ENCODE measurements around the gene CNKSR3.

CNKSR3 gene

GRCh38 chr6:154441995-154442310, 68.5 kb downstream of the CNKSR3 start:
- no peak for DNase-seq (ENCODE audit: insufficient read length)

GRCh38 chr6:154440422-154441043, 70.0 kb downstream of the CNKSR3 start:
- no peak for TF ChIP-seq POLR2AphosphoS5 (IDR thresholded peaks at IDR 0.05; ENCODE audit: low read depth, low read length)
- TF ChIP-seq TAF1 (IDR thresholded peaks at IDR 0.05; ENCODE audit: borderline replicate concordance, low read depth, low read length) = no peak
- no peak for TF ChIP-seq POLR2A (IDR thresholded peaks at IDR 0.05; ENCODE audit: low read depth, low read length)
- no peak for FAIRE-seq
- DNase-seq (ENCODE audit: insufficient read length) = no peak

More at GRCh38 chr6:154441995-154442310, 68.5 kb downstream of the CNKSR3 start:
- TF ChIP-seq TAF1 (IDR thresholded peaks at IDR 0.05; ENCODE audit: borderline replicate concordance, low read depth, low read length) (no peak), POLR2A (IDR thresholded peaks at IDR 0.05; ENCODE audit: low read depth, low read length) (no peak), POLR2AphosphoS5 (IDR thresholded peaks at IDR 0.05; ENCODE audit: low read depth, low read length) (no peak)
- no peak for FAIRE-seq

- DNase-seq (ENCODE audit: insufficient read length) (no peak), FAIRE-seq (no peak)
- no peak for TF ChIP-seq POLR2A (IDR thresholded peaks at IDR 0.05; ENCODE audit: low read depth, low read length)
These were observed 70.5 kb downstream of the CNKSR3 start for GRCh38 chr6:154440022-154440421.

DNA sequence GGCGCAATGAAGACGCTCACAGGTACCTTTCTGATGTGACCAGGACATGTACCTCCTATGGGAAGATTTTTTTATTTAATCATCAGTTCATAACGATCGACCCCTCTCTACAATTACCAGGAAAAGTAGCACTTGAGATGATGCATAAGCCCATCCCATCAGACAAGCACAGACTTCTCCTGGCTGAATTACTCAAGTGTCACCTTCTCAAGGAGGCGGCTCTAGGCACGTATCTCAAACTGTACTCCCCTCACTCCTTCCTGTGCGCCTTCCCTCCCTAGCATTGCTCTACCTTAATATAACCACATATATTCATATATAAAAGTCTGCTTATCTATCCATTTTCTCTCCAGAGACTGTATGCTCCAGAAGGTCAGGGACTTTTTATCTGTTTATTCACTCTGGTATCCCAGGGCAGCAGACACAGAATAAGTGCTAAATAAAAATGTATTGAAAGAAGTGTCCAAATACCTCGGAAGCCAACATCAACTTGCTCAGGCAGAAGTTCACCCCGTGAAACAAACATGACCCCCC, 71.5 kb downstream of the CNKSR3 start:
- DNase-seq (ENCODE audit: insufficient read length) = no peak
- TF ChIP-seq POLR2A (IDR thresholded peaks at IDR 0.05; ENCODE audit: low read depth, low read length) (no peak), TAF1 (IDR thresholded peaks at IDR 0.05; ENCODE audit: borderline replicate concordance, low read depth, low read length) (no peak), POLR2AphosphoS5 (IDR thresholded peaks at IDR 0.05; ENCODE audit: low read depth, low read length) (no peak)
- no peak for FAIRE-seq

DNA sequence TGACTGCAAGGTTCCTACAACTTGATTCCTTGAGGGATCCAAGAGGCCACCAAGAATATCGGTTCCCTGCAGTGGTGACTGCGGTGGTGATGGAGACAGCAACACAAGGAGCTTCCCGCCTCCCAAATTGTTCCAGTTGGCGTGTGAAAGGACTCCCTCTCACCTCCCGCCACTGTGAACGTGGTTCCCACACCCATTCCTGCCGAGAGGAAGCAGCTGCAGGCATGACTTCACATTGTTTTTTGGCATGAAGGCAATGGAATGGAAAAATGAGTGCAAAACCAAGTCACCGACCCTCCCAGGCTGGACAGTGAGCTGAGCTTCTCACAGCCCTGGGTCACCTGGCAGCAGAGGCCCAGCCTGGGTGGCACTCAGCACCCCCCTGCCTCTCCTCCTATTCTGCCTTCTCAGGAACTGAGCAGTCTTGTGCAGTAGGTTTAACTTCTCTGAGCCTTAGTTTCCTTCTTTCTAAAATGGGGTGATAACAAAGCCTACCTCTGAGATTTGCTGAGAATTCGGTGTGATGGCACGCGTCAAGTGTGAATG, 75.0 kb downstream of the CNKSR3 start:
- TF ChIP-seq POLR2A (IDR thresholded peaks at IDR 0.05; ENCODE audit: low read depth, low read length) = no peak
- TF ChIP-seq POLR2AphosphoS5 (IDR thresholded peaks at IDR 0.05; ENCODE audit: low read depth, low read length) = no peak
- no peak for TF ChIP-seq TAF1 (IDR thresholded peaks at IDR 0.05; ENCODE audit: borderline replicate concordance, low read depth, low read length)
- DNase-seq (ENCODE audit: insufficient read length) (no peak), FAIRE-seq (no peak)

DNA sequence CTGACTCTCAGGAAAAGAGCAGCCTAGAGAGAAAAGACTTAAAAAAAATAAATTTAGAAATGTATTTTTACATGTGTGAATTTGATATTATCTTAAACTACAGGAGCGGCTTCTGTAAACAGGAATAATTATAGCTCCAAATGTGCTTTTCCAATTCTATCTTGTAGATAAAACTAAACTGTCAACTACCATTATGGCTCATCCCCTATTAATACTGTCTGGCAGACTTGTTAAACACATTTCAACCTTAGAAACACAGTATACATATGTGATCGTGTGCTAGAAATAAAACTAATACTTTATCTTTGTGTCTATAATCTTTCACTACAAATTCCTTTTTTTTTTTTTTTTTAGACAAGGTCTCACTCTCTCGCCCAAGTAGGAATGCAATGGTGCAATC, 75.8 kb downstream of the CNKSR3 start:
- no peak for DNase-seq (ENCODE audit: insufficient read length)
- TF ChIP-seq TAF1 (IDR thresholded peaks at IDR 0.05; ENCODE audit: borderline replicate concordance, low read depth, low read length) = no peak
- TF ChIP-seq POLR2AphosphoS5 (IDR thresholded peaks at IDR 0.05; ENCODE audit: low read depth, low read length) = no peak
- TF ChIP-seq POLR2A (IDR thresholded peaks at IDR 0.05; ENCODE audit: low read depth, low read length) = no peak
- no peak for FAIRE-seq

DNA sequence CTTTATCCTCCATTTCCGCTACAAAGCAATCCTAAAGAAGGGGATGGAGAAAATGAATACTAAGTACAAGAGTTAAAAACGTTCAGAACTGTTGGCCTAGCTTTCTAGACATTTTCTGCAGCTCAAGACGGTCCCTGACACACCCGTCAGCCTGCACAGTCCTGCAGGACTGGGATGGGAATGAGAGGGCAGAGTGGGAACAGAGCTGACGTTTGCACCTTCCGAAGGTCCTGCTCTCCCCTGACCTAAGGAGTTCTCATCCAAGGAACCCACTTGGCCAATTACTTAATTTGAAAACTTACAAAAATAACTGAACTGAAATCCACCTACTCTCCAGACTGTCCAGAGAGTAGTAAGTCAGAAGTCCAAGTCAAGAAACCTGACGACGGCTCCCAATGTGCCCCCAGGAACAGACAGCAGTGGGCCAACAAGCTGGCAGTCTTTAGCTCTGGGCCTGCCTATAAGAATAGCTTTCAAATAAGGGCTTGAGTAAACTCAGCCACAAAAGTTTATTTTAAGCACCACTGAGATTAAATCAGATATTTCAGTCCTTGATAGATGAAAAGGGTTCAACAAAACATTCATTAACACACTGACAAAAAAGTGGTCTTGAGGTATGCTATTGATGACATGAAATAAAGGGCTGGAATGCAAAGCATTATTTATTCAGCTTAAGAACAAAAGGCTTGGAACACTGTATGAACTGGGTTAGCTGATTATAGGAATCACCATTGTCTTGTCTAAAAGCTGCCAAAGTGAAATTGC, 76.8 kb downstream of the CNKSR3 start:
- FAIRE-seq (no peak), DNase-seq (ENCODE audit: insufficient read length) (no peak)
- TF ChIP-seq POLR2A (IDR thresholded peaks at IDR 0.05; ENCODE audit: low read depth, low read length) = no peak
- no peak for TF ChIP-seq TAF1 (IDR thresholded peaks at IDR 0.05; ENCODE audit: borderline replicate concordance, low read depth, low read length)
- TF ChIP-seq POLR2AphosphoS5 (IDR thresholded peaks at IDR 0.05; ENCODE audit: low read depth, low read length) = no peak

DNA sequence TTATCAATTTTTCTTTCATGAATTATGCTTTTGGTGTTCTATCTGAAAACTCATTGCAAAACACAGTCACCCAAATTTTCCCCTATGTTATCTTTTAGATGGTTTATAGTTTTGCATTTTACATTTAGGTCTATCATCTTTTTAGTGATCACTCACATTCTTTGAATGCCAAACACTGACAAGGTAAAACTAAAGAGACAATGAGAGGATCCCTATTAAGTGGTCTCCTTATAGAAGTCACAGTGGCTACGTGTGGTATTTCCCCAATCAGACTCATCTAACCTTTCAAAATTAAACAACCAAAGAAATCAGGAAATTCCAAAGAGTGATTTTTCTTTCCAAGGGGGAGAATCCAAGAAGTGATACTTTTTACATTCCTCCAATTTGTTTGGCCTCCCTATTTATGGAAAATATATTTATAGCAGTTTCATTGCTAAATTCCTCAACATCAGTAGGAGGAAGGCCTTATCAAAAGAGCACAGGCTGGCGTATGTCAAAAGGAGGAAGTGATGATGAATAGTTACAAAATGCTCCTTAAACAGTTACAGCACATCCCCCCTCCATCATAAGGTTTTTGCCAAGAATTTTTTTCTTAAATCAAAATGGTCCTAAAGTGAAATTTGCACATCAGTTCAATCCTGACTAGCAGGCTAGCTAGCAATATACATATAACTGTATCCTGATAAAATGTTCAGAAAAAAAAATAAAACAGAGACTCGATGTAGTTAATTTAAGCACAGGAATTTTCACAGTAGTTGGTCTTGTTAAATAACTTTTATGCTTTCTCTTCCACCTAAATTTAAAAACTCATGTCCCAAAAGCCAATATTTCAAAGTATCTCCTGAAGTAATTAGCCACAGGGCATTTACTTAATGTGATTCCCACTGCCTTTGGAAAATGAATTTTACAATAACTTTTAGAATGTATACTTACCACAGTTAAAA, 77.7 kb downstream of the CNKSR3 start:
- no peak for FAIRE-seq
- no peak for DNase-seq (ENCODE audit: insufficient read length)
- TF ChIP-seq POLR2A (IDR thresholded peaks at IDR 0.05; ENCODE audit: low read depth, low read length) (no peak), POLR2AphosphoS5 (IDR thresholded peaks at IDR 0.05; ENCODE audit: low read depth, low read length) (no peak), TAF1 (IDR thresholded peaks at IDR 0.05; ENCODE audit: borderline replicate concordance, low read depth, low read length) (no peak)

DNA sequence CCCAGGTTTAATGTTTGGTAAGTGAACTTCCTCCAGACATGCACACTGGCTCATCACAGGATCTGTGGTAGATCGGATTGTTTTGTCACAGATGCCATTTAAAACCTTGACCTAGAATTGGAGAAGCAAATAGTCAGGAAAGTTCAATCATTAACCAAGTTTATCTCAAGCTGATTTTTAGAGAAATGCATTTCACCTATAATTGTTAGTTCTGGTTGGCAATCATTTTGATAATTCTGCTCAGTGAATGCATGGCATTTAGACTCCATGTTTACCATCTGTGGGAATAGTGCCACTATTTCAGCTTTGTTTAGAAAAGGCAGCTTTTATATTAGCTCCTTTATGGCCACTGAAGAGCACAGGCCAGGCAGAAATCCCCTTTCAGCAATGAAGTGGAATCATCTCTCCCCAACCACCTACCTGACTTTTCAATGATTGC, 80.0 kb downstream of the CNKSR3 start:
- TF ChIP-seq POLR2A (IDR thresholded peaks at IDR 0.05; ENCODE audit: low read depth, low read length) (no peak), POLR2AphosphoS5 (IDR thresholded peaks at IDR 0.05; ENCODE audit: low read depth, low read length) (no peak), TAF1 (IDR thresholded peaks at IDR 0.05; ENCODE audit: borderline replicate concordance, low read depth, low read length) (no peak)
- DNase-seq (ENCODE audit: insufficient read length) = no peak
- FAIRE-seq = no peak

DNA sequence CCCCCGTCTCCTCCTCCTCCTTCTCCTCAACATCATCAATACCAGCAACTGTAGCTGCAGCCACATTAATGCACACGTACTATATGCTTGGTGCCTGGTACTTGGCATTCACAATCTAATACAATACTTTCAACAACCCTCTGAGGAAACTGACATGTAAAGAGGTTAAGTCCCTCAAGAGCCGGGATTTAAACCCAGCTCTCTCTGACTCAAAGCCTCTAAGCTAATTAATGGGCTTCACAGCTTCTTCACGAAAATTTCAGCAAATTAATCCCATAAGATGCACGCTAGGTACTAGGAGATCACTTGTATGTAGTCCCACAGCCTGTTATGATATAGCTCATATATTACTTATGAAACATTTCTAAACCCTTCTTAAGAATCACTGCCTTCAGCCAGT, 80.8 kb downstream of the CNKSR3 start:
- DNase-seq (ENCODE audit: insufficient read length) (no peak), FAIRE-seq (no peak)
- TF ChIP-seq POLR2A (IDR thresholded peaks at IDR 0.05; ENCODE audit: low read depth, low read length) (no peak), TAF1 (IDR thresholded peaks at IDR 0.05; ENCODE audit: borderline replicate concordance, low read depth, low read length) (no peak), POLR2AphosphoS5 (IDR thresholded peaks at IDR 0.05; ENCODE audit: low read depth, low read length) (no peak)

DNA sequence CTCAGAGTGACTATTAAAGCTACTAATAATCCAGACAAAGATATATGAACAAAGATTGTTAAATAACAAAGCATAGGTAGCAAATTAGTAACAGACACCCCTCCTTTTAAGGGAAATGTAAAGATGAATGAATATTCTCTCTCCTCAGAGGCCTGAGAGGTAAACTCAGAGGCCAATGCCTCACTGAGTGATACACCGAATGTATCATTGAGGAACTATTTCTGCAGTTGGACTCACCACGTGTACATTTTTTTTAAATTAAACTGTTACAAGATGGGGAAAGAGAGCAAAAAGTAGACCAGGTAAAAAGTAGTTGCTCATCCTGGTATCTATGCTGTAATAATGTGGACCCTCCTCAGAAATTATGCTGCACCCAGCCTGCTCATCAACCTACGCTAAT, 81.6 kb downstream of the CNKSR3 start:
- FAIRE-seq = no peak
- no peak for TF ChIP-seq POLR2A (IDR thresholded peaks at IDR 0.05; ENCODE audit: low read depth, low read length)
- TF ChIP-seq TAF1 (IDR thresholded peaks at IDR 0.05; ENCODE audit: borderline replicate concordance, low read depth, low read length) = no peak
- TF ChIP-seq POLR2AphosphoS5 (IDR thresholded peaks at IDR 0.05; ENCODE audit: low read depth, low read length) = no peak
- no peak for DNase-seq (ENCODE audit: insufficient read length)
